GM11168 (cell line): ENCODE measurements around the gene DTNB.
"Not testable (repeated sequence)": the region's sequence is repeated elsewhere in the genome, so short reads cannot be mapped to it uniquely, and the experiment has no call there.

Experiments
- in situ Hi-C: fragments of 300-500 bp; cut with MboI; formaldehyde crosslinking; loops from one replicate; pipeline ENCODE4 v1.12.0; 2022; ENCODE audit warnings: low sequenced_read_pairs; ENCODE audit not compliant: unreplicated experiment

The DTNB gene

DNA sequence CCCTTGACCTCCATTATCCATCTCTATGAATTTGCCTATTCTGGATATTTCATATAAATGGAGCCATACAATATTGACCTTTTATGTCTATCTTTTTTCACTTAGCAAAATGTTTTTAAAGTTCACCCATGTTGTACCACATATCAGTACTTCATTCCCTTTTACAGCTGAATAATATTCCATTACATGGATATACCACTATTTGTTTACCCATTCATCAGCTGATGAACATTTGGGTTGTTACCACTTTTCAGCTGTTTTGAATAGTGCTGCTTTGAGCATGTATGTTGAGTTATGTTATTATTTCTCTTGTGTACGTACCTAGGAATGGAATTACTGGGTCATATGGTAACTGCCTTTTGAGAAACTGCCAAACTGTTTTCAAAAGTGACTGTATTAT lies 238.0 kb downstream of the DTNB start:
- in situ Hi-C loops: no loop called here

DNA sequence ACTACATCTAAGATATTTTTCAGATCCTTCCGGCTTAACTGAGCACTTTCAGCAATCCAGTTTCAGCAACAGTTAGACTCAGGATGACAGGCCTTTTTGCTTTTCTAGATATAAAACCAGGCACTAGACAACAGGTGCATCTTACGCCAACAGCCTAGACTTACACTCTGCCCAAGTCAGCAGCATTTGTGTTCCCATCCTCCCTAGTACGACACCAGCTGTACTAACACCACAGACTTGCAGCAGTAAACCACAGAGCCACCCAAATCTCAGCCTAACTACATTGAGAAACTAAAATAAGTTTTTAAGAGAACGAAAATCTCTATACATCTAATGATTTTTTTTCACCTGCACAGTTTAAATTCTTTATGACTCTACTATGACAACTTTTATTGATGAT lies 241.8 kb downstream of the DTNB start:
- in situ Hi-C loops: no loop called here

DNA sequence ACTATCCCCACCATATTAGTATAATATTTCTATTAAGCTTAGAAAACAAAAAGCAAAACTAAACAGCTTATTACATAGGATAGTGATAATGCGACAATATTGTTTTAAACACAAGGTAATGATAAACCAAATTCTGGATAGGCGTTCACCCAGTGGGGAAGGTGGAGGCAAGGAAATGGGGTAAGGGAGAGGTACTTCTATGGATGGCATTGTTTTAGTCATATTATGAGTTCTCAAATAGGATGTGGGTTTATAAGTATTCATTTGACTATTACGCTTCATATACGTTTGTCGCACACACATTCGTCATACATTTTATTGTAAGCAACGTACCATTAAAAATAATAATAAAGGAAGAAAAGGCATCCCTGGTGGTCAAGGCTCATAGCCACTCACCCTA lies 242.8 kb downstream of the DTNB start:
- in situ Hi-C loops: no loop called here

DNA sequence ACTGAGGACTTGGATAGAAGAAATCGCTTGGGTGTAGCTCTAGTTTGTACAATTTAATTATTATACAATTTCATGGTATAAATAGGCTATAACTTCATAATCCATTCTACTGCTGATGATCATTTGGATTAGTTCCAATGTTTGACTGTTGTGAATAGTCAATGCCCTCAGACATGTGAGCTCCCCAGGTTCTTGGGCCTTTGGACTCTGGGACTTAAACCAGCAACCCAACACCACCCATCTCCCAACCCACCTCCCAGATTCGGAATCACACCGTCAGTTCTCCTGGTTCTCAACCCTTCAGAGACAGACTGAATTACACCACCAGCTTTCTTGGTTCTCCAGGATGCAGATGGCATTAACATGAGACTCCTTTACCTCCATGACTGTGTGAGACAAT lies 247.1 kb downstream of the DTNB start:
- in situ Hi-C loops: no loop called here

DNA sequence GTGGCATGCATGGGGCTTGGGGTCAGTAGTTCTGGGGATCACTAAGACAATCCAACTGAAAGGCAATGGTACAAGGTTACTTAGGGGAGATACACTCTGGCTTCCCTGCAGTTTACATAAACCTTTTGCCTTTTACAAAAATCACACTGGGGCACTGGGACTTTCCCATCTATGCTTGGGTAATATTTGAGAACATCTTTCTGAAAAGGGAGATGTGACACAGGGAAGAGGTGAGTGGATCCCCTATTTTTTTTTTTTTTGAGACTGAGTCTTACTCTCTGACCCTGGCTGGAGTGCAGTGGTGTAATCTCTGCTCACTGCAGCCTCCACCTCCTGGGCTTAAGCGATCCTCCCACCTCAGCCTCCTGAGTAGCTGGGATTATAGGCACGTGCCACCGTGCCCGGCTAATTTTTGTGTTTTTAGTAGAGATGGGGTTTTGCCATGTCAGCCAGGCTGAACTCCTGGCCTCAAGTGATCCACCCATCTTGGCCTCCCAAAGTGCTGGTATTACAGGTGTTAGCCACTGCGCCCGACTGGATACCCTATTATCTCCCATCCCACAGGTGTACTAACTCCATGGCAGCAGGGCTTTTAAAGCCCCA lies 248.8 kb downstream of the DTNB start:
- in situ Hi-C loops: no loop called here

DNA sequence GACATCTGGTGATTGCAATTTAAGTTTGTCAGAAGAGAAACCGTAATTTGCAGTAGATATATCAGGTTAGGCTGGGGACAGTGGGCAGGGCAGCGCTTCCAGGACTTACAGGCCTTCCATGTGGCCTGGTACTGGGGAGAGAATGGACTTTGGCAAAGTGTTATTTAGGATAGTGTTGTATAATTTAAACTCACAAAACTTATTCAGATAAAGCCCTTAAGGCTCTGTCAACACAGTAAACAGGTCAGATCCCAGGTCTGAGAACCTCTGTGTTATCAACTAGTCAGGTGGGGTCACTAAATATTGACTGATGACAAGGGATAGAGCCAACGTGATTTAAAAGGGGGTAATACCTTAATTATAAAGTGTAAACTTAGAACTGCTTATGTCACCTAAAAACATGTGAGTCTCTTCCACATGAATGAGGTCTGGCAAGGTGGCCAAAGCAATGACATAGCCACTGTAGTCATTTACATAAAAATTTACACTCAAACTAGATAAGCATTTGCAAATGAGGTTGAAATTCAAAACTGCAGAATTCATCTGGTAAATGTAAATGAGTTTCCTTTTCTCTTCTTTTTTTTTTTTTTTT lies 251.5 kb downstream of the DTNB start:
- in situ Hi-C loops: no loop called here

DNA sequence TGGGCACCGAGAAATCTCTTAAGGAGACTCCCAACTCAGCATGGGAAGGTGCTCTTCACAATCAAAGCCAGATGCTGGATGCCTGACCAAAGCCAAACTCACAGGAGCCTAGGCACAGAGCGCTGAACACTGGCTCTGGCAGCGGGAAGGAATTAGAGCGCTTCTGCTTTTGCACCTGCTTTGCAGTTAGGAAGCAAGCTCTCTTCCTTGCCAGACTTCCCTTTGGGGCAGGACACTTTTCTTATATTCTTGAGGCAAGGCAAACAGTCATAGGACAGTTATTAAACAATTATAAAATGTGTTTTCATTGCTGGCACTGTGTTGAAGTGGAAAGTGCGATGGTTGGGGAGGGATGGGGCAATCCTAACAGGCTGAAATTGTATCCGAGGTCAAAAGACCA lies 252.1 kb downstream of the DTNB start:
- in situ Hi-C loops: no loop called here

DNA sequence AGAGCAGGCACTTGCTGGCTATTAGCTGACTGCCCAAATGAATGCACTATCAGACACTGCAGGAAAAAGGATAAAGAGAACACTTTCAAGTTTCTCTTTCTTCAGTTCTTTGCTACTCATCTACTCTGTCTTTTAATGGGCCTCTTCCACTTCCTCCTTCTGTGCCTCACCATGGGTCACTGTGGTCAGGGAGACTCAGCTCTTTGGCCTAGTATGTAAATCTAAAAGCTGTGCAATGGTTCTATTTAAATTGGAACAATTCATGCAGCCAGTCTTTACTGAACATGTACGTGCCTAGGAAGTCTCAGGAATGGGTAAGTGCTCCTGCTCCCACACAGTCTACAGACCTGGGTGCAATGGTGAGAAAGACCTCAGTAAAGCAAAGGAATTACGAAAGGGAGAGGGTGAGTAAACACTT lies 252.5 kb downstream of the DTNB start:
- in situ Hi-C loops: no loop called here

DNA sequence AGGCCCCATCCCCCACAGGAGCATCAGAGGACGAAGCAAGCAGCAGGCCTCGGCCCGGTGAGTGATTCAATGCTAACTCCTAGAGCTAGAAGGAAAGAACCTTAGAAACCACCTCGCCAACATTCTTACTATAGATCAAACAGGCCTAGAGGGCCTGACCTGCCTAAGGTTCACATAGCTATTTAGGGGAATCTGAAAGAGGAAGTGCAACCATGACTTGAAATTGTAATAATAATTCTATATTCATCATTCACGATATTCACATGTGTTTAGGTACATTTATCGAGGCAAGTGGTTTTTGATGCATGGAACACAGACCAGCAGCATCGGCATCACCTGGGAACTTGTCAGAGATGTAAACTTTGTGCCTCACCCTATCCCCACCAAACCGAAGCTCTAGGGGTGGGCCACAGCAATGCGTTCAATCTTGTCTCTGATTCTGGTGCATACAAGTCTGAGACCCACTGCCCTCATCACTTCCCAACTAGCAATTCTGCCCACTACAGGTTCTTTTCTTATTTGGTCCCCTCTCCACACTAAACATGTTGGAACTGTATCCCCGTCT lies 253.6 kb downstream of the DTNB start:
- in situ Hi-C loops: no loop called here

DNA sequence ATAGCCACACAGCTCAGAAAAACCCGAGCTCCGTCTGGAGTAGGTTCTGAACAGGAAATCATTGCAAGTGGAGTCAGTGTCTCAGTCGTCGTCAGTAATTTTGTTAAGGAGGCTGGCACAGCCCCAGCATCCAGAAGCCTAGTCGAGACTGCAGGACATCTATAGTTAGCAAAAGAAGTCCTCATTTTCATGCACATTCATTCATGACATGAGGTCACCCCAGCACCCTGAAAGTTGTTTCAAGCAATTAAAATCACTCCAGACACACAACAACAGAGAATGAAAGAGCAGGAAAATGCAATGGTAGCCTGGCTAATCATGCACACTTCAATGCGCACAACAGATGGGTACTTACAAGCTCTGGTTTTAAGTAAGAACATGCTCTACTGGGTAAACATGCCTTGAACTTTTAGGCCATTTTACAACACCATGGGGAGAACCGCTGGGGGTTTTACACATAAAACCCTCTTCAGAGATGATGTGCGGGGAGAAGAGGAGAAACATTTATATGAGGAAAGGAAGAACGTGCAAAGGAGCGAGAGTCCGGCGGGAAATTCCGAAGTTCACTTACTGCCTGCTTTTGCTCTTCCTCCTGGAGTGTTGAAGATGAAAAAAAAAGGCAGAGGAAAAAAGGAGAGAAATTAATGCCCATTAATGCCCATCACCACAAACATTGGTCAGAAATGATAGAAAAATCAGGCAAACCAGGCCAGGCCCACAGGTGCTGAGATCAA lies 254.3 kb downstream of the DTNB start:
- in situ Hi-C loops: no loop called here

DNA sequence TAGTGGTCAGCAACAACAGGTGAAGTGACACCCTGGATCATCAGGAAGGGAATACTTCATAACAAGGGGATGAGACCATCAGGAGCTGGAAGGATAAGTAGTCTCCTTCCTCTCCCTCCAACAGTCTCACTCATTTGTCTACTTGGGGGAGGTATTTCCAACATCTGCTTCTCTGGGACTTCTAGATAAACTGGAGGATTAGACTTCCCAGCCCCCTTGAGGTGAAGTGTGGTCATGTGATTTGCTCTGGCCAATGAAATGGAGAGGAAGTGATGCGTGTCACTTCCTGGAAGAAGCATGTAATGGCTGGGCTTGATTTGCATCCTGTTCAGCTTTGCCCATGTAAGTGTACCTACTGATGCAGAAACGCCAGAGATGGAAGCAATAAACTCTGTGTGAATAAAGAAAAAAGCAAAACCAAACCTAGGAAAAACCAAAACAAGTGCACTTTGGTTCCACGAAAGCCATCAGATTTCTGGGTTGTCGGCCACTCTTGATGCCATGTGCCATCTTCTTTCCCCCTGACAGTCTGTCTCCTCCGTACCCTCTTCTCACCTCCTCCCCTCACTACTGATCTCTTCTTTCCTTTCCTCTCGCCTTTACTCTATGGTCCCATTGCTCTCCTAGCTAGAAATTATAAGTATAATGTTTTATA lies 255.5 kb downstream of the DTNB start:
- in situ Hi-C loops: no loop called here

DNA sequence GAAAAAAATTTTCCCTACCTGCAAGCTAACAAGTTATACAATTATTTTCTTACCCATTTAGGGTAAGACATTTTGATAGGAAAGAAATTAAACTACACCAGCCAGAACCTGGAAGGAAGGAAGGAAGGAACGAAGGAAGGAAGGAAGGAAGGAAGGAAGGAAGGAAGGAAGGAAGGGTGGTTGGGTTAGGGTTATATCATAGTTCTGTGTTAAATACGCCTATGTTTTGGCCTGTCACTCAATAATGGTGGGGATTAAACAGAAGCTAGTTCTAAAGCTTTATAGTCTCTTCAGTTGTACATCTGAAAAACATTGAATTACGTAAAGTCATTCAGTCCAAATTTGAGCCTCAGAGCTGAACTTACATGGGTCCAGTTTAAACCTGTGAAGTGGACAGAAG lies 256.7 kb downstream of the DTNB start:
- in situ Hi-C loops: no loop called here

DNA sequence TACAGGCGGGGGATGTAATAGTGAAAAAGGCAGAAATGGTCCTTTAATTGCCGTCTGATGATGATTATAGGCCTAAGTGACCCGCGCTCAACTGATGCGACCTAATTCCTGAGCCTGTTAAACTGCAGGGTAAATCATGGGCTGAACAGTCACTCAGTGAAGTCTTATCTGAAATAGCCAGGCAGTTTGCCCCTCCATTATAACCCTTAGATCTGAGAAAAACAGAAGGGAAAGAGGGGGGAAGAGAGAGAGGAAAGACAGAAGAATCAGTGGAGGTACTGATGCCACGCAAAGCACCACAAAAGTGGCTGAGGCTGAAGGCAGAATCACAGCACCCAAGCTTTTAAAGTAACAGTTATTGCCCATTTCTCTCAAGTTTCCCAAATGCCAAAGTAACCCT lies 258.6 kb downstream of the DTNB start:
- in situ Hi-C loops: no loop called here

DNA sequence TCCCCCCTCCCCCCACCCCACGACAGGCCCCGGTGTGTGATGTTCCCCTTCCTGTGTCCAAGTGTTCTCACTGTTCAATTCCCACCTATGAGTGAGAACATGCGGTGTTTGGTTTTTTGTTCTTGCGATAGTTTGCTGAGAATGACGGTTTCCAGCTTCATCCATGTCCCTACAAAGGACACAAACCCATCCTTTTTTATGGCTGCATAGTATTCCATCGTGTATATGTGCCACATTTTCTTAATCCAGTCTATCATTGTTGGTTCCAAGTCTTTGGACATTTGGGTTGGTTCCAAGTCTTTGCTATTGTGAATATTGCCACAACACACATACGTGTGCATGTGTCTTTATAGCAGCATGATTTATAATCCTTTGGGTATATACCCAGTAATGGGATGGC lies 260.0 kb downstream of the DTNB start:
- in situ Hi-C loops: not testable (repeated sequence)

DNA sequence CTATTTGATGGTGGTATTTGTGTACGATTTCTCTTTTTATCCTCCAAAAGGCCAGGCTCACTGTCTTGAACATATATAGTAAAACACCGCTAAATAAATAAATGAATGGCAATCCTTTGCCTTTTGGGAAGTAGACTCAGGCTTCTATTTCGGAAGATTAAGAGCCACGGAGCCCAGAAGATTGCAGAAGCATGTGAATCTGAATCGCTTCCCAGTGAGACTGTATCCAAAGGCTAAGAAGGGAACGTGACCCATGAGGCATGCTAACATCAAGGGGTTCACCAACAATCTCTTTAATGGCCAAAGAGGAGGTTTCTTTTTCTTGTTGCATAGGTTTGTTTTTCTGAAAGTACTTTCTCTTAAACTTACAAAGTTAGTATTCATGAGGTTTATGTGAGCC lies 261.6 kb downstream of the DTNB start:
- in situ Hi-C loops: no loop called here

DNA sequence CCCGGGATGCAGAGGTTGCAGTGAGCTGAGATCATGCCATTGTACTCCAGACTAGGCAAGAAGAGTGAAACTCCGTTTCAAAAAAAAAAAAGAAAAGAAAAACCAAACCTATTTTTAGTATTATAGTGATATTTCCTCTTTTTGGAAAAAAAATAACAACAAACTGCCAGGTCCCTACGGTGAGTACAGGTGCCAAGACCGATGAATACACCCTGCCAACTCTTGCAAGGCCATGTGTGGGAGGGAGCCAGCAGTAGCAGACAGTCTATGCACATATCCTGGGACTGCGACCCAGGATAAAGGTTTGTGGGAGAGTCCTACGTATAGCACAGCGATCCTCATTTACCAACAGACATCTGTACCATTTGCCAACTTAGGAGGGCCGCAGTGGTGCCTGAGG lies 262.1 kb downstream of the DTNB start:
- in situ Hi-C loops: no loop called here

DNA sequence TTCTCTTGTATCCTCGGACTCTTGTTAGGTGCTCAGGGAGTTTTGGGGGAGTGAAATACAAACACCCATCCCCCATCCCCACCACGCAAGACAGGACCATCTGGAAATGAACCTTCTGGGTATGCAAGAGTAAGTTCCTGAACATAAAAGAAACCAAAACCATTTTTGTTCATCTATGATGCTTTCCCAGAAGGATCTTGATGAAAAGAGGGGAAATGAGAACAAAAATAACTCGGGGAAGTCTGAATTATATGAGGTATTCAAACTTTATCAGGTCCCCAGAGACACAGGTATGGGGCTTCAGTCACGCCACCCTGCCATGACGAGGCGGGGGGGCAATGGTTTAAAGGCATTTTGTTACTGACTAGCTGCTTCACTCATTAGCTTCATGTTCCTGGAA lies 263.0 kb downstream of the DTNB start:
- in situ Hi-C loops: no loop called here

DNA sequence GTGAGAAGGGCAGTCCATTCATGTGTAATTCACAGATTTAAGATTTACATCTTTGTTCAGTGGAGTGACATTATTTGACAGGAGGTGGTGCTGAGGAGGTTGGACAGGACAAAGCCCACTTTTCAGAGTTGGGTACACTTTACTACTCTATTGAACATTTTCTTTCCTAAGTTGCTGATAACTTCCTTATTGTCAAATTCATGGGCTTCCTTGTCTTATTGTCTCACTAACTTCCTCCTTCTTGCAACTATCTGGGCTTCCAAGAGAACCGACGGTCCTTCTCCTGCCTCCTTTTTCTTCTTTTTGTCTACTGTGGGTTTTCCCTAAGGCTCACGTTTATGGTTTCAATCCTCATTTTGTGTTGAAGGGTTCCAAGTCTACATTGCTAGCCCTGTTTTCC lies 263.9 kb downstream of the DTNB start:
- in situ Hi-C loops: no loop called here

DNA sequence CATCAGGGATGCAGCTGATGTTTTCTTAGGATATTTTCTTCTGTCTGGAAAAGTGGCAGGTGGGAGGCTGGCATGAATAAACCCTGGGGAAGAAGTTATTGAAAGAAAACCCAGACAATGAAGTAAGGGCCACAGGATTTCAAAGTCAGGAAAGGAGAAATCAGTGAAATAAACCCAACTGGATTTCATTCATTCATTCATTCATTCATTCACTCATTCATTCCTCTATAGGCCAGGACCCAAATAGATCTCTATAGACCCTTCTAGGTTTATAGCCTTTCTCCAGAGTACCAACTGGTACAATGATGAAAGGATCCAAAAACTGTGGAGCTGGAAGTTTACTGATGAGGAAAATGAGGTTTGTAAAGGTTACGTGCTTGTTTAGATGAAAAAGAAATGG lies 264.3 kb downstream of the DTNB start:
- in situ Hi-C loops: no loop called here

DNA sequence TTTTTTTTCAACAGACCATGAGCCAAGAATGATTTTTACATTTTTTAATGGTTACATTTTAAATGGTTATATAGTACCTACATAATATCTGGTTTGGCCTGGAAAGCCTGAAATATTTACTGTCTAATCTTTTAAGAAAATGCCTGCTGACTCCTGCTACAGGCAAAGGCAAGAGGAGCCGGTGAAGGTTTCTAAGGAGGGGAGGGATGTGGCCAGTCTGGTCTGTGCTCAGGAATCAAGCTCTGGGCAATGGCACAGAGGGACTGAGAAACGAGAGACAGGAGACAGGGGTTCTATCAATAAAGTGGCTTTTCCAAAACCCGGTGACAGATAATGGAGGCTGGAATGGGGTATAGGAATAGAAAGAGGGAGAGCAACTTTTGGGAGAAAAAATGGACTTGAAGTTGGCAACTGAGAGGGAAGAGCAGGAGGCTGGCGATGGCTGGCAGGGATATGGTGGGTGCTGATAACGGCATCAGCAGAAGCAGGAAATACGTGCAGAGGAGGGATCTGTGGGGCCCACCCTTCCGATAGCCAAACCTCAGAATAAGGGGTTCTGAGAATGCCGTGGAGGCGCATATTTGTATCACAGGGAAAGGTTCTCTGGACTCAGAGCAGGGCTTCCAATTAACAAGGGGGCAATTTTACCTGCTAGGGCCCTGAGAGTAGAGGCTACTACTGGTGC lies 267.6 kb downstream of the DTNB start:
- in situ Hi-C loops: no loop called here
